ENCODE results near the gene SLU7. TPM values are rescaled to one million over a fixed set of nuclear protein-coding genes. Genes with fewer than 3 reads are reported as not detected.
"Not testable (repeated sequence)": the region's sequence is repeated elsewhere in the genome, so short reads cannot be mapped to it uniquely, and the experiment has no call there.

Gene SLU7
- total RNA-seq, 1 experiment from 2014 or later: 55.6 TPM

GRCh38 chr5:160451281-160451680 is 32.4 kb upstream of the SLU7 start:
- no peak for DNase-seq (ENCODE audit: extremely low read depth, low read depth)

GRCh38 chr5:160450164-160450932 is 31.5 kb upstream of the SLU7 start:
- DNase-seq (ENCODE audit: extremely low read depth, low read depth): no peak

- DNase-seq (ENCODE audit: extremely low read depth, low read depth): no peak
Observed at GRCh38 chr5:160449458-160449857, 30.6 kb upstream of the SLU7 start.

- DNase-seq (ENCODE audit: extremely low read depth, low read depth): no peak
Observed at GRCh38 chr5:160448886-160449285, 30.0 kb upstream of the SLU7 start.

GRCh38 chr5:160445751-160446150 is 26.9 kb upstream of the SLU7 start:
- DNase-seq (ENCODE audit: extremely low read depth, low read depth): no peak

GRCh38 chr5:160445132-160445531 is 26.3 kb upstream of the SLU7 start:
- no peak for DNase-seq (ENCODE audit: extremely low read depth, low read depth)

GRCh38 chr5:160444407-160444806 is 25.5 kb upstream of the SLU7 start:
- no peak for DNase-seq (ENCODE audit: extremely low read depth, low read depth)

DNA sequence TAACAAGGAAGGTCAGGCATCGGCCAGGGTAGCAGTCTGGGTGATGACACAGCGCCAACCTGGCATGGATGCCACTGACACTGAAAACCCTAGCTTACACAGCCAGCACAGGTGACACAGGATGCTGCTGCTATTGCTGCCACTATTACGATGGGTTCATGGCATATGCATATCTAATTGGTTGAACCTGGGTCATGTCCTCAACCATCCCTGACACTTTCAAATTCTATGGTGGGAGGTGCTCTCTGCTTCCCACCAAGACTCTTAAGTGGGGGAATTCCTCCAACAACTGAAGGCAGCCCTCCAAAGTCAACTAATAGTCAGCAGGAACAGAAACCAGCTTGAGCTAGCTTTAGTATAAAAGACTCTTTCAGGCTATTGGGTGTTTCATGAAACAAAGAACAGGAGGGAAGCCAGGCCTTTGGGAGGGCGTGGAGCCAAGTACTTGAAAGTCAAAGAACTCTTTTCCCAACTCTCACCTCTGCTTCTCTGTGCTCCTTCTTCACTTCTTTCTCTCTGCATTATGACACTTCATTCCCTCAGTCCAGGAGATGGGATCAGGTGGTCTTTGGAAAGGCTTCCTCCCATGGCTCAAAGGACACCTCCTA is 24.0 kb upstream of the SLU7 start:
- no peak for DNase-seq (ENCODE audit: extremely low read depth, low read depth)

DNA sequence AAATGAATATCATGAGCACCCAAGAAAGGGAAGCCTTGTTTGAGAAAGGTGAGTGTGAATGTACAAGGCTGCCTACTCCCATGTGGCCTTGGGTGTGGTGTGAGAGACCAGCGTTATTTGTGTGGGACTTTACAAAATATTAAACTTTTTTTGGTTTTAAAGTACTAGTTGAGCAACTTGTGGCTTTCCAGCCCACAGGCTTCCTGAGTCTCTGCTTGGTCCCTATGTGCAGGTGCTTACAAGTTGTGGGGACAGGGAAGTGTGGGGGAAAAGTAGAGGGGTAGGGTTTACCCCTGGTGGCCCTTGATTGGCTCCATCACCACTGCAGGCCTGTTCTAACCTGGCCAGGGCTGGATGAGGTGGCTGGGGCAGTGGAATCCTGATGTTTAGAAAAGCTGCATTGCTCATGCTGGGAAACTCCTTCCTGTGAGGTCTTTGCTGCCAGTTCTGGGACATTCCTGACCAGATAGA is 22.5 kb upstream of the SLU7 start:
- no peak for DNase-seq (ENCODE audit: extremely low read depth, low read depth)

GRCh38 chr5:160439205-160439600 is 20.3 kb upstream of the SLU7 start:
- peak; percentile 74 for DNase-seq (ENCODE audit: extremely low read depth, low read depth)

GRCh38 chr5:160438316-160439204 is 19.7 kb upstream of the SLU7 start:
- DNase-seq (ENCODE audit: extremely low read depth, low read depth): peak; percentile 59

DNA sequence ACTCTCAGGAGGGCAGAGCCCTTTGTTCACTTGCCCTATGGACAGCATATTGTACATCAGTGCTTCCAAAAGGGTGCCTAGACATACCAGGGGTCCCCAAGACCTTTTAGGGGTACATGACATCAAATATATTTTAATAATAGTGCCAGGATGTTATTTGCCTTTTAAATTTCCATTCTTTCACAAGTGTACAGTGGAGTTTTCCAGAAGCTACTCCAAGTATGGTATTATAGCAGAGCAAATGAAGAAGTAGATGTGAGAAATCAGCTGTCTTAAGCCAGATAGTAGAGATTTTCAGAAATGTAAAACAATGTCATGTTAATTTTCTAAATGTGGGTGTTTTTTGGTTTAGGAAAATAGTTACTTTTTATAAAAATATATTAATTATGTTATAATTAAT is 18.4 kb upstream of the SLU7 start:
- DNase-seq (ENCODE audit: extremely low read depth, low read depth): no peak

- not testable (repeated sequence) for DNase-seq (ENCODE audit: extremely low read depth, low read depth)
Observed at GRCh38 chr5:160436661-160437060, 17.8 kb upstream of the SLU7 start.

DNA sequence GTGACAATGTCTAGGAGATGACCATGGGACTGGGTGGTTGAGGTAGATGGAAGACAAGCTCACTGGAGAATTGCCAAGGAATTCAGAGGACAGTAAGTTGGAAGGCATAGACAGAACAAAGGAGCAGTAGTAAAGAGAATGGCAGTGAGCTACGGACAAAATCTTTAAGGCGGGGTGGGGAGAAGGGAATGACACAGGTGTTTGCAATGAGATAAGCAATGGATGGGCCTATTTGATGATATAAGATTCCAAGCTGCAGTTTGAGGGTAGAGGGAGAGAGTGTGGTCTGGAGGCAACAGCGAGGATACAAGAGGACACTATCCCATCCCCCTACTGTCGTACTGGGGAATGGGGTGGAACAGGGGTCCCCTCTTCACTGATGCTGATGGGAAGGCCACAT is 17.1 kb upstream of the SLU7 start:
- DNase-seq (ENCODE audit: extremely low read depth, low read depth): no peak

- no peak for DNase-seq (ENCODE audit: extremely low read depth, low read depth)
Observed at GRCh38 chr5:160435532-160435931, 16.7 kb upstream of the SLU7 start.

DNA sequence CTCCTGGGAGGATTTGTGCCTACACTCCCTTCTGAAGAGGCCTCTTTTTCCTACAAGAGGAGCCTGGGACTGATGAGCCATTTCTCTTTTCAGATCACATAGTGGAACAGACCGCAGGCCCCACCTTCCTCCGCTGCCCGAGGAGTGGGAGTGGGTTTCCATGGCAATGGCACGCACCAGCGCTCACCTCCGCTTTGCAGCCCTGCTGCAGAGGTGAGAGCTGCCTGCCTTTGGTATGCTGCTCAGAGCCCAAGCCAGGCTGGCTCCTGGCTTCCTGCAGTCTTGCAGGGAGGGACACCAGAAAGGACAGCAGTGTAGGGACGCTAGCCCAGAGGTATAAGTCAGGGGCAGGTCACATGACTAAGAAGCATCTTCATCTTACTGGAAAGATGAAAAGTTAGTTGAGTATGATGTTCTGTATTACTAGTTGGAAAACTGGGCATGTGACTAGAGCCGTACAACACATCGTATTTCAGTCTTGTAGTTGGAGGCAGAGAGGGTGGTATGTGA is 15.2 kb upstream of the SLU7 start:
- DNase-seq (ENCODE audit: extremely low read depth, low read depth): no peak

GRCh38 chr5:160432787-160433186 is 13.9 kb upstream of the SLU7 start:
- DNase-seq (ENCODE audit: extremely low read depth, low read depth): no peak

DNA sequence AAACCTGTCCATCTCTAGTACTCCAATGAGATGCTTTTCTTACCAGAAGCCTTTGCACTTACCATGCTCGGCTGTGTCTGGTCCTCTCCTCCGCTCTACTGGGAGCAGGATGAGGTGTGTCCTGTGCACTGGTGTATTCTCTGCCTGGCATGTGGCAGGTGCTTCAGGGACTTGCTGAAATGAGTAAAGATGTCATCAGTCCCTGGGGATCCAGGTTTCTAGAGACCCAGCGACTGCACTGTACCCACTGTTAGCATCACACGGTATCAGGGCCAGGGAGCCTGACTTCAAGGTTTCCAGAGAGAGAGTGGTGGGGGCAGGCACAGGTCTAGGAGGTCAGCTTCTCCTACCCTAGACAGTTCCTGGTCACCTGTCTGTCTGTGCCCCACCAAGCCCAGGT is 13.3 kb upstream of the SLU7 start:
- DNase-seq (ENCODE audit: extremely low read depth, low read depth): no peak

- no peak for DNase-seq (ENCODE audit: extremely low read depth, low read depth)
Observed at GRCh38 chr5:160427607-160428006, 8.7 kb upstream of the SLU7 start.

- DNase-seq (ENCODE audit: extremely low read depth, low read depth): no peak
Observed at GRCh38 chr5:160423099-160423498, 4.2 kb upstream of the SLU7 start.

GRCh38 chr5:160421625-160422258 is 2.9 kb upstream of the SLU7 start, which contains the start of gene PTTG1:
Gene PTTG1 (plus strand): TSS chr5:160421855. CDS start chr5:160422313, 458 bp downstream.
- DNase-seq (ENCODE audit: extremely low read depth, low read depth): peak; percentile 96

Measured in NCI-H460 (cell line).